HG03095 (cell line): ENCODE results near the gene MATCAP1.

ENCODE experiments used
- ATAC-seq: cut with Tn5 transposase; IDR thresholded peaks from one replicate; pipeline ENCODE4 v1.9.1; 2021; ENCODE audit warnings: moderate library complexity; ENCODE audit not compliant: unreplicated experiment

The MATCAP1 gene

DNA sequence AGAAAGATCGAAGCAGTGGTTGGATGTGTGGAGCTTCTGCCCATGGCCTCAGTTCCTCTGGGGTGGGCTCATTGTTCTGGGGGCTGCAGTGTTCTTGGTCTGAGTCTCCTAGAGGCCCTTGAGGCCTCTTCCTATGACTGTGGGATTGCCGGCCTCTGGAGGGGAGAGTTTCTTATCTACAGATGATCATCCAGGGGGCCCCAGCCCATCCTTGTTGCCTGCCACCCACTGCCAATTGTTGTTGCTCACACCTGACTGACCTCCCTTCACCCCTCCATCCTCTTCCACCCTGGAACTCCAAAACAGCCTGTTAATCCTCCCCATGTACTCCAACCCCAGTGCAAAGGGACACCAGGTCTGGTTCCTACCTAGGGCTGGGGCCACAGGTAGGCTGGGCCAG, 38.8 kb downstream of the MATCAP1 start:
- no peak for ATAC-seq

DNA sequence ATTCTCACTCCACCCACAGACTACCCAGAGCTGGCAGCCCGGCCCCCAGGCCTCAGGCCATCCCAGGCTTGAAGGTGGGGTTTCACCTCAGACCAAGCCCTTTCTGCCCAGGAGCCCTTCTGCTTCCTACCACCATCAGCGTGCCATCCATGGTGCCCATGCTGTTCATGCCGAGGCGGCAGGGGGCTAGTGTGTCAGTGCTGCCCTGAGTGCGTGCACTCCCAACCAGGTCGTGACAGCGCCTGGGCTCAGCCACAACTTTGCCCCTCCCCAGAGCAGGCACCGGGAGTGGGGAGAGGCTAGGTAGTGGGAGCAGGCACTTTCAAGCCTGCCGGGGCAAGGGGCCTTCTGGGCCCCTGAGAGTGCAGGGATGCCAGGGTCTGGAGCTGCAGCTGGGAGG, 41.4 kb downstream of the MATCAP1 start:
- no peak for ATAC-seq

DNA sequence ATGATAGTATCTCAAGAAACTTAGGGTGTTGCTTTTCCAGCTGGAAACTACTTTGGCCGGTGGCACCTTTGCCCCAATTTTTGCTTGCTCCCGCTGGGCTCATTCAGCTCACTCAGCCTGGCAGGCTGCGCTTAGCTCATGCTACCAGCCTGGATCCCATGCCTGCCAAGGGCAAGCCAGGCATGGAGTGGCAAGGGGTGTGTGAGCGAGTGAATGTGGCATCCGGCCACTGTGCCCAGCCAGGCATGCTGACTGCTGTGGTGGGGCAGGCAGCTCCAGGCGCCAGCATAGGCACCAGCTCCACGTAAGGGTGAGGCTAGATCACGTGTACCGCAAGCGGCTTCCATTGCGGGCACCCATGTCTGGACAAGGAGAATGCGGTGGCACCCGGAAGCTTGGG, 42.4 kb downstream of the MATCAP1 start:
- no peak for ATAC-seq

DNA sequence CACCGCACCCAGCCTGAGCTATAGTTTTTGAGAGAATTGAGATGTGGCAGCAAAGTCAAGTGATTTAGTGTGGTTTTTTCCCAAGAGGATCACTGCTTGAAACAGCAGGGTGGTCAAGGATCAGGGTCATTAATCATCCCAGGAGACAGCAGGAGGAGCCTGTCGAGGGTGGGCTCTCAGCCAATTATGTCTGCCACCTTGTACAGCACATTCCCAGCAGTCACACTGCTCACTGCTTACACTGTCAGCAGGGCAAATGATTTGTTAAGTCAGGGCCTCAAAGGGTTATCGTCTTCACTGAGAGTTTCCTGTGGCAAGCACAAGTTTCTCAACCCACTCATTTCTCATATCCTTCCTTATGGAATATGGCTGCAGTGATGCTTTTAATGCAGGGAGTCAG, 46.2 kb downstream of the MATCAP1 start:
- ATAC-seq: no peak

DNA sequence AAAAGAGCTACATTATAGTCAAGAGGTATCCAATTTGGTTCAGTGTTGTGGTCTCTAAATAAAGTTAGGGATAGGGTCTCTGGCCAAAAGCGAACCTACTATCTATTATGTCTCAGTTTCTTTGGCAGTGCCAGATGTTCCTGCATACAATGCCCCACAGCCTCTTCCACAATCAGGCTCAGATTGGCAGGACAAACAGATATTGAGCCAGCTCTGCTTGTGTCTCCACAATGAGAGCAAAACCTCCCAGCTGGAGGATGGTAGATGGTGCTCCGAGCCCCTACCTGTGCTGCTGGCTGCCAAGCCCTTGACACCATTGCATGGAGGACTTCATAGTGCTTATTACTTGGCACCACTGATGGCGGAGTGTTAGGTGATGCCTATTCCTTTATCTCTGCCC, 54.3 kb downstream of the MATCAP1 start:
- ATAC-seq: no peak

DNA sequence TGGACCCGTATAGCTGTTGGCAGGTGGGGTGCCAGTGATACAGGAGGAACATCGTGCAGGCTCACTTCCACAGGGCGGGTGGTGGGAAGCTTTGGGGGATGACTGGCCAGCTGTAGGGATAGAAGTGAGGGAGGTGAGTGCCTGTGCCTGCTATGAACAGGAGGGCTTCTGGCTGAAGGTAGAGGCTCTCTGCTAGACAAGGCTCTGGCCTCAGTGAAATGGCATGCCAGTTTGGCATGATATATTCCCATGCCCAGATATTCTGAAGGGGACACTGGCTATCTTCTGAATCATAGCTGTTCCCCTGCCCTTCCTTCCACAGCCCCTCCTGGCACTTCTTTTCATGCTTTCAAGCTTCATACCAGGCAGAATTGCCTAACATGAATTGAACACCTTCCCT, 54.9 kb downstream of the MATCAP1 start:
- no peak for ATAC-seq

DNA sequence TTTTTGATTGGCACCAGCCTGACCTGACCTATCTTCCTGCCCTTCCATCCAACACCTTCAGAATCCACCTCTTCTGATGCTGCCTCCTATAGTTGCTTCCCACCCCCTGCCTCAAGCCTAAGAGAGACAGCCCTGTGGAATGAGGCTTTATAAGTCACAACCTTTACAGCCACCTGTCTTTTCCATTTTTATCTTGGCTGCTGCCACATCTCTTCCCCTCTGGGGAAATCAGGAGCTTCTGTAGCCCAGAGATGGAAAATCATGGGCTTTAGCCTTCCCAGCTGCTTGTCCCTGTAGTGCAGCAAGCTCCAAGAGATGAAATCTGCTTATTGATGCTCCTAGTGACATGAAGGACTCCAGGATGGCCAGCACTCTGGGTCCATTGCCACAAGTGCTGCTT, 55.3 kb downstream of the MATCAP1 start:
- no peak for ATAC-seq
